ENCODE data around the gene MSI2. TPM values are rescaled to one million over a fixed set of nuclear protein-coding genes. Genes with fewer than 3 reads are reported as not detected.

MSI2 gene
- total and polyA plus RNA-seq, 2 donors (not counting 1 experiment from before 2014, with no cell fraction given), result 16.1 to 196 TPM

DNA sequence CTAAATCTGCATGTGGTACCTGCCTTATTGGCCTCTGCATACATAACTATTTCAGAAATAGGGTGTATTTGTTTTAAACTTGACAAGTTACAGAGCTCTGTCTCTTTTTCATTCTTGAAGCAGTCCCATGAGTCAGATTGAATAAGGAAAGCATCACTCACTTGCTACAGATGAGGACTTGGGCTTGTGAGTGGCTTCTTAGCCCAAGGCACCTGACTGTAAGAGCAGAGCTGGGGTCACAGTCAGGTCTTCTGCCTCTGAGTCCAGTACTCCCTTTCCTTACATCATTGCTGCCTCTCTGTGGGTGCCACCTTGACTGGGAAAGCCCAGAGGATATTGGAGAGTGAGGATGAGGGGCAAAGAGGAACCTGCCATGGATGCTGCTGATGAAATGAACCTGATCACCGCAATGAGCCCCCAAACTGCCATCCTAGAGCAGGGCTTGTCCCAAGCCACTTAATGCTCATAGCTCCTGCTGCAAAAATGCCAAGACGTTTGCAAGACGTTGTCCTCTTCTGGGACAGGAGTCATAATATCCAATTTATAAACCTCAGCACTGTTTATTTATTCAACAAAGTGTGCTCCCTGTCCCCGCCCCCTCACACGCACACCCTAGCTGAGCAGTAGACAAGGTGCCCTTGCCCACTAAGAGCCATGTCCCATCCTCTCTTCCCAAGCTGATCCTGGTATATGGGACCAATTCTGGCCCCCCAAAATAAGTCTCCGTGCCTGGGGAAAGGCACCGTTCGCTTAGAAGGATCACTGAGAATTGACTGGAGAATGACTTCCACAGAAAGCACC lies 414.6 kb downstream of the MSI2 start:
- ATAC-seq (ENCODE audit: low read depth) (no peak), DNase-seq (no peak)
- no peaks in the 10 kb centered on the region for H3K9me3 Mint-ChIP-seq (ENCODE audit: insufficient read depth)
- peaks cover 18% of the 10 kb centered on the region for H3K4me1 Mint-ChIP-seq
- Histone ChIP-seq H3K27me3 (replicated peaks in 1 of 4; ENCODE audit: control extremely low read depth in 1 of 4, control insufficient read depth in 3 of 4, insufficient read depth in 4 of 4, low read length in 3 of 4) (no peaks in the 10 kb centered on the region), H3K27ac (ENCODE audit: low read length in 2 of 2) (no peak overlapping the region), H3K4me2 (replicated peaks; ENCODE audit: low read depth, low read length, poor library complexity, severe bottlenecking) (no peak overlapping the region), H2AFZ (ENCODE audit: insufficient read depth, low read depth, low read length, poor library complexity, severe bottlenecking) (no peak overlapping the region), H4K20me1 (ENCODE audit: control insufficient read depth, insufficient read depth, low read length, poor library complexity, severe bottlenecking) (peaks cover 6% of the 10 kb centered on the region), H3K36me3 (replicated peaks in 1 of 2; ENCODE audit: control extremely low read depth in 1 of 2, control insufficient read depth in 1 of 2, extremely low read depth in 1 of 2, insufficient read depth in 2 of 2, low read length in 1 of 2) (peaks cover 5 to 7% of the 10 kb centered on the region in 2 experiments), H3K79me2 (ENCODE audit: control insufficient read depth, insufficient read depth, low read length) (peaks cover 11% of the 10 kb centered on the region), H3K4me3 (ENCODE audit: control extremely low read depth in 1 of 5, extremely low read depth in 1 of 5, insufficient read depth in 1 of 5, low read depth in 2 of 5, low read length in 4 of 5) (no peak overlapping the region), H3K9me3 (ENCODE audit: control extremely low read depth in 1 of 3, control insufficient read depth in 2 of 3, insufficient read depth in 1 of 3, low read length in 2 of 3) (no peaks in the 10 kb centered on the region), H3K4me1 (ENCODE audit: control insufficient read depth in 2 of 2, insufficient read depth in 2 of 2, low read length in 2 of 2) (peaks cover 11 to 17% of the 10 kb centered on the region in 2 donors), H3K9ac (ENCODE audit: low read length) (no peak overlapping the region)
- CTCF ChIA-PET, result interaction anchor here (0.6 to 6.4 kb wide), 55 partner anchors 9 to 470 kb away, joined by 3 to 137 read pairs (median 5); no protein-coding TSS in a partner anchor
- peak overlapping the region; percentile 4 for H3K27ac Mint-ChIP-seq
- TF ChIP-seq, protein P1, sequence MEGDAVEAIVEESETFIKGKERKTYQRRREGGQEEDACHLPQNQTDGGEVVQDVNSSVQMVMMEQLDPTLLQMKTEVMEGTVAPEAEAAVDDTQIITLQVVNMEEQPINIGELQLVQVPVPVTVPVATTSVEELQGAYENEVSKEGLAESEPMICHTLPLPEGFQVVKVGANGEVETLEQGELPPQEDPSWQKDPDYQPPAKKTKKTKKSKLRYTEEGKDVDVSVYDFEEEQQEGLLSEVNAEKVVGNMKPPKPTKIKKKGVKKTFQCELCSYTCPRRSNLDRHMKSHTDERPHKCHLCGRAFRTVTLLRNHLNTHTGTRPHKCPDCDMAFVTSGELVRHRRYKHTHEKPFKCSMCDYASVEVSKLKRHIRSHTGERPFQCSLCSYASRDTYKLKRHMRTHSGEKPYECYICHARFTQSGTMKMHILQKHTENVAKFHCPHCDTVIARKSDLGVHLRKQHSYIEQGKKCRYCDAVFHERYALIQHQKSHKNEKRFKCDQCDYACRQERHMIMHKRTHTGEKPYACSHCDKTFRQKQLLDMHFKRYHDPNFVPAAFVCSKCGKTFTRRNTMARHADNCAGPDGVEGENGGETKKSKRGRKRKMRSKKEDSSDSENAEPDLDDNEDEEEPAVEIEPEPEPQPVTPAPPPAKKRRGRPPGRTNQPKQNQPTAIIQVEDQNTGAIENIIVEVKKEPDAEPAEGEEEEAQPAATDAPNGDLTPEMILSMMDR (IDR thresholded peaks at IDR 0.05), result no peak
- TF ChIP-seq EZH2 (IDR thresholded peaks at IDR 0.05; ENCODE audit: borderline replicate concordance, insufficient read depth, low read depth, low read length, poor library complexity, severe bottlenecking), result no peak
- H3K27me3 Mint-ChIP-seq, result no peaks in the 10 kb centered on the region
- intact Hi-C loops (cut with micrococcal nuclease), result loop anchor here (5.0 kb wide), 4 partner anchors 76 to 539 kb away; partner anchors contain the start of genes CCDC182 and MSI2
- 68% methylated on average over 5 of the region's 8 CpGs for WGBS (ENCODE audit: insufficient coverage)
- POLR2A ChIA-PET, result interaction anchor here (0.6 kb wide), 1 partner anchor 119 kb away, joined by 3 read pairs; no protein-coding TSS in a partner anchor
- H3K4me3 Mint-ChIP-seq, result no peak overlapping the region

All from B cell (primary cell).